BJ (cell line): ENCODE measurements around the gene IVL. TPM values are rescaled to one million over a fixed set of nuclear protein-coding genes. Genes with fewer than 3 reads are reported as not detected.

ENCODE experiments used
- CTCF ChIA-PET: fragments of 350-600 bp; formaldehyde crosslinking; extraction: SDS; loops from one replicate; lab custom pipeline; 2021; ENCODE audit warnings: antibody characterized with exemption, inconsistent platforms; lab: Yijun Ruan, JAX
- POLR2A ChIA-PET: fragments of 300-600 bp; sonication (Branson Sonifier 250); formaldehyde crosslinking; extraction: SDS; loops from one replicate; lab custom pipeline; 2021; ENCODE audit warnings: antibody characterized with exemption; lab: Charles Lee
- DNase-seq: peaks from one replicate; pipeline ENCODE4 v3.0.0-alpha.2; 2011; ENCODE audit warnings: low read depth
- H3K27me3 ChIP-seq: 2 replicates; pipeline ENCODE4 v1.6.0; 2011; ENCODE audit warnings: low read length; ENCODE audit not compliant: control insufficient read depth, insufficient read depth
- H3K36me3 ChIP-seq: 2 replicates; pipeline ENCODE4 v1.5.1; 2011; ENCODE audit warnings: low read length; ENCODE audit not compliant: control insufficient read depth, insufficient read depth
- H3K4me3 ChIP-seq: 2 replicates; pipeline ENCODE4 v1.5.1; 2011; ENCODE audit warnings: low read depth, mild to moderate bottlenecking, control low read depth, low read length
- CTCF ChIP-seq: IDR thresholded peaks from 2 replicates; pipeline ENCODE4 v1.5.1; 2011; ENCODE audit warnings: low read depth, mild to moderate bottlenecking, control low read depth, inconsistent platforms, low read length, moderate library complexity; ENCODE audit not compliant: insufficient read depth
- polyA plus RNA-seq: library from polyadenylated mRNA; depleted of rRNA; stranded (reverse); fragments of >200 nt; gene quantifications from 2 replicates; pipeline ENCODE4 v1.2.3, GENCODE V29; 2011

IVL gene
- polyA plus RNA-seq, 1 experiment = 0.05 TPM

- POLR2A ChIA-PET = no interaction called here
- Histone ChIP-seq H3K36me3 (no peaks in the 10 kb centered on the region), H3K4me3 (no peak overlapping the region), H3K27me3 (peaks cover 4% of the 10 kb centered on the region; the same call in 1 of the 2 replicates)
- CTCF ChIA-PET = interaction anchor here (1.1 to 2.2 kb wide), 2 partner anchors 20 to 76 kb away, joined by 5 to 7 read pairs; no protein-coding TSS in a partner anchor
- DNase-seq = no peak
- no peak for TF ChIP-seq CTCF
These were observed 37.9 kb downstream of the IVL start for GRCh38 chr1:152946248-152946647.

GRCh38 chr1:152946651-152947256, 38.4 kb downstream of the IVL start, which contains the start of gene SPRR5:
Gene SPRR5 (plus strand): TSS chr1:152947206. CDS start chr1:152948555, 1,349 bp downstream.
- Histone ChIP-seq H3K36me3 (no peaks in the 10 kb centered on the region), H3K27me3 (peaks cover 4% of the 10 kb centered on the region; the same call in 1 of the 2 replicates), H3K4me3 (no peak within 1 kb of the TSS)
- POLR2A ChIA-PET = no interaction called here
- no peak for TF ChIP-seq CTCF
- CTCF ChIA-PET = interaction anchor here (1.1 to 2.2 kb wide), 2 partner anchors 21 to 76 kb away, joined by 5 to 7 read pairs; no protein-coding TSS in a partner anchor
- no peak for DNase-seq

GRCh38 chr1:152951711-152952110, 43.4 kb downstream of the IVL start:
- H3K4me3 ChIP-seq = no peak overlapping the region
- ChIA-PET POLR2A (no interaction called here), CTCF (no interaction called here)
- no peaks in the 10 kb centered on the region for H3K36me3 ChIP-seq
- TF ChIP-seq CTCF = no peak
- no peak for DNase-seq
- peaks cover 2% of the 10 kb centered on the region; the same call in 1 of the 2 replicates for H3K27me3 ChIP-seq

- peaks cover 2% of the 10 kb centered on the region; the same call in 1 of the 2 replicates for H3K27me3 ChIP-seq
- ChIA-PET CTCF (interaction anchor here (1.3 kb wide), 1 partner anchor 28 kb away, joined by 4 read pairs; no protein-coding TSS in a partner anchor), POLR2A (no interaction called here)
- no peak for DNase-seq
- H3K36me3 ChIP-seq = no peaks in the 10 kb centered on the region
- no peak for TF ChIP-seq CTCF
- H3K4me3 ChIP-seq = no peak overlapping the region
These were observed 45.4 kb downstream of the IVL start for GRCh38 chr1:152953761-152954160.

- Histone ChIP-seq H3K27me3 (peaks cover 2% of the 10 kb centered on the region; the same call in 1 of the 2 replicates), H3K4me3 (no peak overlapping the region), H3K36me3 (no peaks in the 10 kb centered on the region)
- CTCF ChIA-PET = interaction anchor here (1.0 to 1.3 kb wide), 2 partner anchors 27 to 28 kb away, joined by 4 read pairs; no protein-coding TSS in a partner anchor
- POLR2A ChIA-PET = no interaction called here
- no peak for DNase-seq
- TF ChIP-seq CTCF = no peak
These were observed 46.1 kb downstream of the IVL start for GRCh38 chr1:152954436-152954835.
